ENCODE data around the gene VIP. TPM values are rescaled to one million over a fixed set of nuclear protein-coding genes. Genes with fewer than 3 reads are reported as not detected.

Gene VIP
- total RNA-seq, 1 experiment from 2014 or later: not detected

DNA sequence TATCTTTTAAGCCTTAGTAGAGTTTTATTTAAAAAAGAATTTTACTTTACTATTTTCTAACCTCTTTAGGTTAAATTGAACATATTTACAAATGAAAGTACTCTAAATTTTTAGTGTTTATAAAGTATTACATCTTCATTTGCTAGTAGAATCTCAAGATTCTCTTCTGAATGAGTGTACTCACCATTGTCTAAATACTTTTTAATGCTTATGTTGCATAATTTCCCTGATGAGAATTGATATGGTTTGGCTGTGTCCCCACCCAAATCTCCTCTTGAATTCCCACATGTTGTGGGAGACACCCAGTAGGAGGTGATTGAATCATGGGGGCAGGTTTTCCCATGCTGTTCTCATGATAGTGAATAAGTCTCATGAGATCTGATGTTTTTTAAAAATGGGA, 53.6 kb downstream of the VIP start:
- Histone ChIP-seq H3K27me3 (ENCODE audit: control insufficient read depth, insufficient read depth, low read length) (no peaks in the 10 kb centered on the region), H3K36me3 (ENCODE audit: control insufficient read depth, insufficient read depth, low read length) (no peaks in the 10 kb centered on the region), H3K9me3 (ENCODE audit: control insufficient read depth, insufficient read depth, low read depth, low read length) (no peaks in the 10 kb centered on the region), H3K4me1 (ENCODE audit: control insufficient read depth, insufficient read depth, low read length) (no peaks in the 10 kb centered on the region), H3K4me3 (ENCODE audit: low read depth in 2 of 2, low read length in 2 of 2) (no peak overlapping the region), H3K27ac (ENCODE audit: low read length) (no peak overlapping the region)
- no peak for ATAC-seq
- DNase-seq (ENCODE audit: low read depth, low spot score): no peak
- ChIA-PET POLR2A (no interaction called here), CTCF (no interaction called here)
- TF ChIP-seq, protein P1, sequence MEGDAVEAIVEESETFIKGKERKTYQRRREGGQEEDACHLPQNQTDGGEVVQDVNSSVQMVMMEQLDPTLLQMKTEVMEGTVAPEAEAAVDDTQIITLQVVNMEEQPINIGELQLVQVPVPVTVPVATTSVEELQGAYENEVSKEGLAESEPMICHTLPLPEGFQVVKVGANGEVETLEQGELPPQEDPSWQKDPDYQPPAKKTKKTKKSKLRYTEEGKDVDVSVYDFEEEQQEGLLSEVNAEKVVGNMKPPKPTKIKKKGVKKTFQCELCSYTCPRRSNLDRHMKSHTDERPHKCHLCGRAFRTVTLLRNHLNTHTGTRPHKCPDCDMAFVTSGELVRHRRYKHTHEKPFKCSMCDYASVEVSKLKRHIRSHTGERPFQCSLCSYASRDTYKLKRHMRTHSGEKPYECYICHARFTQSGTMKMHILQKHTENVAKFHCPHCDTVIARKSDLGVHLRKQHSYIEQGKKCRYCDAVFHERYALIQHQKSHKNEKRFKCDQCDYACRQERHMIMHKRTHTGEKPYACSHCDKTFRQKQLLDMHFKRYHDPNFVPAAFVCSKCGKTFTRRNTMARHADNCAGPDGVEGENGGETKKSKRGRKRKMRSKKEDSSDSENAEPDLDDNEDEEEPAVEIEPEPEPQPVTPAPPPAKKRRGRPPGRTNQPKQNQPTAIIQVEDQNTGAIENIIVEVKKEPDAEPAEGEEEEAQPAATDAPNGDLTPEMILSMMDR (IDR thresholded peaks at IDR 0.05): no peak
- TF ChIP-seq POLR2AphosphoS5 (IDR thresholded peaks at IDR 0.05; ENCODE audit: low read depth, low read length) (no peak), REST (IDR thresholded peaks at IDR 0.05; ENCODE audit: insufficient read depth in 1 of 2, low read depth in 2 of 2, low read length in 1 of 2) (no peak), TCF7L2 (IDR thresholded peaks at IDR 0.05; ENCODE audit: low read depth, low read length) (no peak), SIN3A (IDR thresholded peaks at IDR 0.05; ENCODE audit: borderline replicate concordance, insufficient read depth, low read depth, low read length) (no peak)
- BruUV-seq (replicated peaks): no TSS peak
- intact Hi-C loops (cut with micrococcal nuclease; ENCODE audit: unreplicated experiment) (no loop called here), in situ Hi-C loops (cut with HindIII; ENCODE audit: low pct_unique_long_range_greater_than_20kb, low sequenced_read_pairs) (no loop called here)

Other genes with a start within 250 kb of the VIP start
- gene SYNE1, start 113.4 kb upstream of the VIP start, total RNA-seq (2021; ENCODE audit: unreplicated experiment): 3.2 TPM
- gene MYCT1, start 52.9 kb upstream of the VIP start, total RNA-seq (2021; ENCODE audit: unreplicated experiment): not detected
- gene FBXO5, start 232.2 kb downstream of the VIP start, total RNA-seq (2021; ENCODE audit: unreplicated experiment): 33.6 TPM